VCaP (cell line): ENCODE measurements around the gene POC1B.

Experiments
- H3K27ac ChIP-seq: fragments of 450-650 bp; 2 replicates; pipeline ENCODE4 v1.5.1; 2017
- CTCF ChIP-seq: fragments of 450-650 bp; conservative IDR thresholded peaks from 2 replicates; pipeline ENCODE4 v1.5.1; 2017; ENCODE audit warnings: mild to moderate bottlenecking, moderate library complexity

The POC1B gene

GRCh38 chr12:89427508-89428156 lies 98.2 kb downstream of the POC1B start:
- no peak overlapping the region for H3K27ac ChIP-seq
- no peak for TF ChIP-seq CTCF

GRCh38 chr12:89424846-89425245 lies 101.0 kb downstream of the POC1B start:
- no peak for TF ChIP-seq CTCF
- no peak overlapping the region for H3K27ac ChIP-seq

GRCh38 chr12:89424389-89424788 lies 101.5 kb downstream of the POC1B start:
- no peak for TF ChIP-seq CTCF
- no peak overlapping the region for H3K27ac ChIP-seq

- TF ChIP-seq CTCF, result peak; percentile 56
- H3K27ac ChIP-seq, result no peak overlapping the region
Measured at GRCh38 chr12:89421092-89421835, 104.6 kb downstream of the POC1B start.

GRCh38 chr12:89418228-89418910 lies 107.5 kb downstream of the POC1B start:
- H3K27ac ChIP-seq, result no peak overlapping the region
- TF ChIP-seq CTCF, result no peak

GRCh38 chr12:89417246-89417977 lies 108.4 kb downstream of the POC1B start:
- no peak for TF ChIP-seq CTCF
- peak overlapping the region; percentile 33; the same call in 1 of the 2 replicates for H3K27ac ChIP-seq
